Measurements from ENCODE around the gene MRPL34. TPM values are rescaled to one million over a fixed set of nuclear protein-coding genes. Genes with fewer than 3 reads are reported as not detected.

The MRPL34 gene
- total and polyA plus RNA-seq, 9 of the 15 experiments (the other 6 are each of a cell fraction or from before 2014, with no cell fraction given) = 11.5 to 256 (median 72.5) TPM

GRCh38 chr19:17334414-17335409 lies 29.0 kb downstream of the MRPL34 start, which contains the start of gene ANO8 (continued):
- TF ChIP-seq ZNF609 (CRISPR knock-in tag; IDR thresholded peaks at IDR 0.05; ENCODE audit: borderline replicate concordance) (peak; percentile 59; the same call in 1 of the 2 replicates), GATAD2B (IDR thresholded peaks at IDR 0.05; ENCODE audit: borderline replicate concordance) (peak; percentile 97), NELFE (IDR thresholded peaks at IDR 0.05; ENCODE audit: insufficient read depth, insufficient read length) (no peak), ZNF23 (CRISPR knock-in tag; IDR thresholded peaks at IDR 0.05) (no peak), ZNF165 (CRISPR knock-in tag; IDR thresholded peaks at IDR 0.05; ENCODE audit: borderline replicate concordance) (no peak), MAFG (tag; conservative IDR thresholded peaks at IDR 0.05) (no peak), COPS2 (conservative IDR thresholded peaks at IDR 0.05) (no peak), ZBTB26 (CRISPR knock-in tag; IDR thresholded peaks at IDR 0.05) (no peak), XRCC4 (IDR thresholded peaks at IDR 0.05; ENCODE audit: extremely low read depth, insufficient read depth, insufficient read length) (no peak), ZNF280A (IDR thresholded peaks at IDR 0.05; ENCODE audit: low read depth, partially characterized antibody) (no peak), KDM4B (IDR thresholded peaks at IDR 0.05; ENCODE audit: borderline replicate concordance in 2 of 2, low read depth in 1 of 2) (peak in 1 of 2 experiments; percentile 53; a peak in 1 of 4 replicates), PTRF (tag; IDR thresholded peaks at IDR 0.05) (no peak), XRCC5 (IDR thresholded peaks at IDR 0.05; ENCODE audit: low read depth, low read length) (peak; percentile 99), RNF219 (CRISPR knock-in tag; IDR thresholded peaks at IDR 0.05) (no peak), TARDBP (IDR thresholded peaks at IDR 0.05) (peak; percentile 75), EGR1 (conservative IDR thresholded peaks at IDR 0.05) (peak; percentile 46), POLR3A (IDR thresholded peaks at IDR 0.05; ENCODE audit: borderline replicate concordance, extremely low read depth, insufficient read depth, insufficient read length) (no peak)

Measured in K562 (cell line).